HK-2 (cell line): ENCODE data around the gene ZBED1.
"Not testable (repeated sequence)": the region's sequence is repeated elsewhere in the genome, so short reads cannot be mapped to it uniquely, and the experiment has no call there.

Experiments used
- DNase-seq: peaks from one replicate; pipeline ENCODE4 v3.0.0-alpha.2; 2018; ENCODE audit not compliant: unreplicated experiment

The ZBED1 gene

GRCh38 chrX:2497961-2498780 lies 2.6 kb downstream of the ZBED1 start:
- DNase-seq = peak; percentile 11

- DNase-seq = no peak
These were observed 5.2 kb downstream of the ZBED1 start for GRCh38 chrX:2495595-2495994.

- no peak for DNase-seq
These were observed 8.1 kb downstream of the ZBED1 start for GRCh38 chrX:2492531-2493218.

GRCh38 chrX:2490634-2491033 lies 10.1 kb downstream of the ZBED1 start:
- DNase-seq = no peak

- DNase-seq = no peak
These were observed 11.0 kb downstream of the ZBED1 start for GRCh38 chrX:2489446-2490445.

- no peak for DNase-seq
These were observed 12.0 kb downstream of the ZBED1 start for GRCh38 chrX:2488621-2489285.

- no peak for DNase-seq
These were observed 13.4 kb downstream of the ZBED1 start for GRCh38 chrX:2487366-2487765.

- DNase-seq = no peak
These were observed 14.2 kb downstream of the ZBED1 start for GRCh38 chrX:2486476-2487133.

GRCh38 chrX:2485789-2486345 lies 14.9 kb downstream of the ZBED1 start:
- DNase-seq = no peak

- no peak for DNase-seq
These were observed 15.8 kb downstream of the ZBED1 start for GRCh38 chrX:2484721-2485648.

- DNase-seq = no peak
These were observed 16.5 kb downstream of the ZBED1 start for GRCh38 chrX:2484256-2484655.

GRCh38 chrX:2483398-2484060 lies 17.2 kb downstream of the ZBED1 start:
- no peak for DNase-seq

- not testable (repeated sequence) for DNase-seq
These were observed 19.2 kb downstream of the ZBED1 start for GRCh38 chrX:2481597-2481996.

GRCh38 chrX:2479982-2480381 lies 20.8 kb downstream of the ZBED1 start:
- DNase-seq = not testable (repeated sequence)

- DNase-seq = no peak
These were observed 21.4 kb downstream of the ZBED1 start for GRCh38 chrX:2479420-2479780.

- no peak for DNase-seq
These were observed 22.0 kb downstream of the ZBED1 start for GRCh38 chrX:2478546-2479419.

- DNase-seq = not testable (repeated sequence)
These were observed 23.5 kb downstream of the ZBED1 start for GRCh38 chrX:2477313-2477712.
